HG02870 (cell line): Measurements from ENCODE around the gene MBP.
"Not testable (repeated sequence)": the region's sequence is repeated elsewhere in the genome, so short reads cannot be mapped to it uniquely, and the experiment has no call there.

ENCODE experiments used
- ATAC-seq: cut with Tn5 transposase; IDR thresholded peaks from one replicate; pipeline ENCODE4 v1.9.1; 2021; ENCODE audit warnings: mild to moderate bottlenecking, moderate library complexity; ENCODE audit not compliant: unreplicated experiment

Gene MBP

GRCh38 chr18:77035380-77036187, 97.0 kb downstream of the MBP start:
- no peak for ATAC-seq

GRCh38 chr18:77033575-77033974, 99.0 kb downstream of the MBP start:
- no peak for ATAC-seq

GRCh38 chr18:77032181-77032701, 100.3 kb downstream of the MBP start:
- ATAC-seq: no peak

- no peak for ATAC-seq
Measured at GRCh38 chr18:77031662-77032061, 100.9 kb downstream of the MBP start.

GRCh38 chr18:77030201-77030600, 102.4 kb downstream of the MBP start:
- no peak for ATAC-seq

- no peak for ATAC-seq
Measured at GRCh38 chr18:77025831-77026363, 106.7 kb downstream of the MBP start.

- no peak for ATAC-seq
Measured at GRCh38 chr18:77025123-77025522, 107.5 kb downstream of the MBP start.

- no peak for ATAC-seq
Measured at GRCh38 chr18:77024476-77024875, 108.1 kb downstream of the MBP start.

GRCh38 chr18:77023102-77023782, 109.3 kb downstream of the MBP start:
- no peak for ATAC-seq

- ATAC-seq: no peak
Measured at GRCh38 chr18:77022556-77022955, 110.0 kb downstream of the MBP start.

GRCh38 chr18:77022116-77022515, 110.5 kb downstream of the MBP start:
- ATAC-seq: no peak

GRCh38 chr18:77021478-77021877, 111.1 kb downstream of the MBP start:
- not testable (repeated sequence) for ATAC-seq

- ATAC-seq: no peak
Measured at GRCh38 chr18:77021075-77021474, 111.5 kb downstream of the MBP start.

- ATAC-seq: no peak
Measured at GRCh38 chr18:77020561-77020960, 112.0 kb downstream of the MBP start.

GRCh38 chr18:77019641-77020040, 112.9 kb downstream of the MBP start:
- ATAC-seq: no peak

- ATAC-seq: not testable (repeated sequence)
Measured at GRCh38 chr18:77018650-77019049, 113.9 kb downstream of the MBP start.

GRCh38 chr18:77017355-77017754, 115.2 kb downstream of the MBP start:
- no peak for ATAC-seq

- ATAC-seq: no peak
Measured at GRCh38 chr18:77016936-77017335, 115.6 kb downstream of the MBP start.

- no peak for ATAC-seq
Measured at GRCh38 chr18:77015771-77016710, 116.5 kb downstream of the MBP start.

- no peak for ATAC-seq
Measured at GRCh38 chr18:77015169-77015568, 117.4 kb downstream of the MBP start.

GRCh38 chr18:77014538-77014937, 118.0 kb downstream of the MBP start:
- no peak for ATAC-seq
